Measurements from ENCODE around the gene FHOD3.

GRCh38 chr18:36529747-36530146 is 232.2 kb downstream of the FHOD3 start:
- TF ChIP-seq POLR2AphosphoS5 (IDR thresholded peaks at IDR 0.05; ENCODE audit: insufficient read depth in 1 of 2, low read depth in 1 of 2) (no peak), POLR2A (IDR thresholded peaks at IDR 0.05) (no peak)
- TF ChIP-seq, protein P1, sequence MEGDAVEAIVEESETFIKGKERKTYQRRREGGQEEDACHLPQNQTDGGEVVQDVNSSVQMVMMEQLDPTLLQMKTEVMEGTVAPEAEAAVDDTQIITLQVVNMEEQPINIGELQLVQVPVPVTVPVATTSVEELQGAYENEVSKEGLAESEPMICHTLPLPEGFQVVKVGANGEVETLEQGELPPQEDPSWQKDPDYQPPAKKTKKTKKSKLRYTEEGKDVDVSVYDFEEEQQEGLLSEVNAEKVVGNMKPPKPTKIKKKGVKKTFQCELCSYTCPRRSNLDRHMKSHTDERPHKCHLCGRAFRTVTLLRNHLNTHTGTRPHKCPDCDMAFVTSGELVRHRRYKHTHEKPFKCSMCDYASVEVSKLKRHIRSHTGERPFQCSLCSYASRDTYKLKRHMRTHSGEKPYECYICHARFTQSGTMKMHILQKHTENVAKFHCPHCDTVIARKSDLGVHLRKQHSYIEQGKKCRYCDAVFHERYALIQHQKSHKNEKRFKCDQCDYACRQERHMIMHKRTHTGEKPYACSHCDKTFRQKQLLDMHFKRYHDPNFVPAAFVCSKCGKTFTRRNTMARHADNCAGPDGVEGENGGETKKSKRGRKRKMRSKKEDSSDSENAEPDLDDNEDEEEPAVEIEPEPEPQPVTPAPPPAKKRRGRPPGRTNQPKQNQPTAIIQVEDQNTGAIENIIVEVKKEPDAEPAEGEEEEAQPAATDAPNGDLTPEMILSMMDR (IDR thresholded peaks at IDR 0.05) = no peak
